Cardiac fibroblast (primary cell): ENCODE measurements around the gene ERN1.
"Not testable (repeated sequence)": the region's sequence is repeated elsewhere in the genome, so short reads cannot be mapped to it uniquely, and the experiment has no call there.

Source experiments
- DNase-seq, 2 donors: peaks; one replicate each; pipeline versions ENCODE4 v3.0.0 to v3.0.0-alpha.2; 2010; ENCODE audit warnings: low read depth in 2 of 2
- H3K4me3 ChIP-seq, 2 donors: replicated peaks in 1 of 2; 1 replicate in 1 of 2; 2 replicates in 1 of 2; pipeline ENCODE4 v1.5.1; 2011; ENCODE audit warnings: low read depth in 2 of 2, low read length in 2 of 2, mild to moderate bottlenecking in 2 of 2, moderate library complexity in 1 of 2
- TF ChIP-seq, protein P1 (sequence below): IDR thresholded peaks from one replicate; pipeline ENCODE4 v1.5.1; 2011; ENCODE audit warnings: low read depth, mild to moderate bottlenecking, low read length, inconsistent platforms

The ERN1 gene

DNA sequence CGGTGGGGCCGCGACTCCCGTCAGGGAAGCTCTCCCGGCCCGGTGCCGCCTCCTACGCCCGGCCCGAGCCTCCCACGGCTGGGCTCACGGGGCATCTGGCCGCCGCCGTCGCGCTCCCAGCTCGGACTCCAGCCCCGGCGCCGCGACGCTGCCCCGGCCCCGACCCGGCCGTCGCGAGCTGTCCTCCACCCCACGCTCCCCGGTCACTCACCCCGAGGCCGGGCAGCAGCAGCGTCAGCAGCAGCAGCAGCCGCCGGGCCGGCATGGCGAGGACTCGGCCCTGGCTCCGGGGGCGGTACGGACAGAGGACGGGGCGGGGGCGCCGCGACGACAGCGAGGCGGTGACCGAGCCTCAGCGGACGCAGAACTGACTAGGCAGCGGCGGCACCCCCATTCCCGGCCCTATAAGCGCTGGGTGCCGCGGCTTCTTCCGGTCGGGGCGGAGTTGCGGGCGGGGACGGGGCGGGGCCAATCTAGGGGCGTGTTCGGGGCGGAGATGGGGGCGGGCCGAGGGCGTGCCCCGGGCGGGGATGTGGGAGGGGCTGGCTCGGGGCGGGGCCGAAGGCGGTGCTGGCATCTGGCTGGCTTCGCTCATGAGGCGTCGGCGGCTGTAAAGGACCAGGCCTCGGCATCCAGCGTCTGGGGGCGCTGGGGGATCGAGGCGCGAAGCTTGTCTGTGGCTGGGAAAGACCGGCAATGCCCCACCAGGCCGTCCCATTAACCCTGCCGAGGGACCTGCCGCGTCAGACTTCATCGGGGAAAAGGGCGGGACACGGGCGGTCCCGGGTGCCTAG is at the start of gene ERN1:
TSS of gene ERN1 (minus strand) at position 380 of the 794 bp plus-strand sequence. CDS start at position 265, 115 bp downstream.
- peak; percentile 95 to 98 for DNase-seq
- TF ChIP-seq, protein P1, sequence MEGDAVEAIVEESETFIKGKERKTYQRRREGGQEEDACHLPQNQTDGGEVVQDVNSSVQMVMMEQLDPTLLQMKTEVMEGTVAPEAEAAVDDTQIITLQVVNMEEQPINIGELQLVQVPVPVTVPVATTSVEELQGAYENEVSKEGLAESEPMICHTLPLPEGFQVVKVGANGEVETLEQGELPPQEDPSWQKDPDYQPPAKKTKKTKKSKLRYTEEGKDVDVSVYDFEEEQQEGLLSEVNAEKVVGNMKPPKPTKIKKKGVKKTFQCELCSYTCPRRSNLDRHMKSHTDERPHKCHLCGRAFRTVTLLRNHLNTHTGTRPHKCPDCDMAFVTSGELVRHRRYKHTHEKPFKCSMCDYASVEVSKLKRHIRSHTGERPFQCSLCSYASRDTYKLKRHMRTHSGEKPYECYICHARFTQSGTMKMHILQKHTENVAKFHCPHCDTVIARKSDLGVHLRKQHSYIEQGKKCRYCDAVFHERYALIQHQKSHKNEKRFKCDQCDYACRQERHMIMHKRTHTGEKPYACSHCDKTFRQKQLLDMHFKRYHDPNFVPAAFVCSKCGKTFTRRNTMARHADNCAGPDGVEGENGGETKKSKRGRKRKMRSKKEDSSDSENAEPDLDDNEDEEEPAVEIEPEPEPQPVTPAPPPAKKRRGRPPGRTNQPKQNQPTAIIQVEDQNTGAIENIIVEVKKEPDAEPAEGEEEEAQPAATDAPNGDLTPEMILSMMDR: no peak
- H3K4me3 ChIP-seq: peak within 1 kb of the TSS; percentile 63 to 68

GRCh38 chr17:64179024-64179423 is 49.1 kb upstream of the ERN1 start:
- DNase-seq: not testable (repeated sequence)

GRCh38 chr17:64178011-64178825 is 48.3 kb upstream of the ERN1 start:
- no peak for DNase-seq
- TF ChIP-seq, protein P1: no peak
- H3K4me3 ChIP-seq: no peak overlapping the region

More at GRCh38 chr17:64179024-64179423, 49.1 kb upstream of the ERN1 start:
- not testable (repeated sequence) for H3K4me3 ChIP-seq

- TF ChIP-seq, protein P1: no peak
- H3K4me3 ChIP-seq: no peak overlapping the region
- no peak for DNase-seq
Measured at GRCh38 chr17:64177311-64178010, 47.5 kb upstream of the ERN1 start.

GRCh38 chr17:64176556-64176955 is 46.6 kb upstream of the ERN1 start:
- no peak for DNase-seq
- TF ChIP-seq, protein P1: no peak
- no peak overlapping the region for H3K4me3 ChIP-seq

- DNase-seq: peak; percentile 56 to 62
- H3K4me3 ChIP-seq: no peak overlapping the region
Measured at GRCh38 chr17:64174686-64175456, 44.9 kb upstream of the ERN1 start.

More at GRCh38 chr17:64174686-64175456, 44.9 kb upstream of the ERN1 start:
- TF ChIP-seq, protein P1: no peak
